ENCODE data around the gene AURKB. TPM values are rescaled to one million over a fixed set of nuclear protein-coding genes. Genes with fewer than 3 reads are reported as not detected.

The AURKB gene
- total RNA-seq, 1 donor from 2014 or later: not detected

- H3K27ac ChIP-seq: peak overlapping the region; percentile 100
- no peaks in the 10 kb centered on the region for H3K36me3 ChIP-seq
- H3K4me3 ChIP-seq: peak overlapping the region; percentile 77 to 86
- TF ChIP-seq CTCF (IDR thresholded peaks at IDR 0.05) (peak in 1 of 3 experiments; percentile 29), POLR2A (IDR thresholded peaks at IDR 0.05) (no peak), POLR2AphosphoS5 (IDR thresholded peaks at IDR 0.05; ENCODE audit: insufficient read depth in 1 of 2, low read depth in 1 of 2) (no peak)
- intact Hi-C loops (cut with DNase I): loop anchor here (2.0 kb wide), 3 partner anchors 34 to 66 kb away; partner anchors contain the start of genes CTC1 and PFAS
- H3K27me3 ChIP-seq: no peaks in the 10 kb centered on the region
- H3K9me3 ChIP-seq: no peaks in the 10 kb centered on the region
- peak in 1 of 2 donors; percentile 97 for DNase-seq (ENCODE audit: extremely low spot score in 2 of 2)
- peaks cover 40% of the 10 kb centered on the region for H3K4me1 ChIP-seq
Observed at GRCh38 chr17:8186787-8187516, 23.4 kb downstream of the AURKB start.

- Histone ChIP-seq H3K27ac (peak overlapping the region; percentile 100), H3K27me3 (no peaks in the 10 kb centered on the region), H3K4me3 (peak overlapping the region; percentile 77 to 86), H3K36me3 (no peaks in the 10 kb centered on the region), H3K9me3 (no peaks in the 10 kb centered on the region), H3K4me1 (peaks cover 34% of the 10 kb centered on the region)
- TF ChIP-seq POLR2AphosphoS5 (IDR thresholded peaks at IDR 0.05; ENCODE audit: insufficient read depth in 1 of 2, low read depth in 1 of 2) (peak in 1 of 2 donors; percentile 66), POLR2A (IDR thresholded peaks at IDR 0.05) (no peak), CTCF (IDR thresholded peaks at IDR 0.05) (no peak)
- no peak for DNase-seq (ENCODE audit: extremely low spot score in 2 of 2)
- intact Hi-C loops (cut with DNase I): loop anchor here (2.0 kb wide), 3 partner anchors 34 to 66 kb away; partner anchors contain the start of genes CTC1 and PFAS
Observed at GRCh38 chr17:8186446-8186786, 24.0 kb downstream of the AURKB start.

GRCh38 chr17:8185582-8186445 is 24.6 kb downstream of the AURKB start:
- TF ChIP-seq POLR2AphosphoS5 (IDR thresholded peaks at IDR 0.05; ENCODE audit: insufficient read depth in 1 of 2, low read depth in 1 of 2) (peak; percentile 20 to 76), CTCF (IDR thresholded peaks at IDR 0.05) (no peak)
- intact Hi-C loops (cut with DNase I): loop anchor here (2.0 kb wide), 3 partner anchors 35 to 65 kb away; partner anchors contain the start of genes CTC1 and PFAS
- peaks cover 32% of the 10 kb centered on the region for H3K4me1 ChIP-seq
- peak overlapping the region; percentile 77 to 86 for H3K4me3 ChIP-seq
- H3K27ac ChIP-seq: peak overlapping the region; percentile 100
- H3K36me3 ChIP-seq: no peaks in the 10 kb centered on the region
- H3K9me3 ChIP-seq: no peaks in the 10 kb centered on the region
- peak in 1 of 2 donors; percentile 97 for DNase-seq (ENCODE audit: extremely low spot score in 2 of 2)
- no peaks in the 10 kb centered on the region for H3K27me3 ChIP-seq

GRCh38 chr17:8176998-8177731 is 33.2 kb downstream of the AURKB start:
- peak overlapping the region; percentile 52 to 58 for H3K4me3 ChIP-seq
- intact Hi-C loops (cut with DNase I): no loop called here

More at GRCh38 chr17:8176998-8177731, 33.2 kb downstream of the AURKB start:
- peak overlapping the region; percentile 88 for H3K27ac ChIP-seq
- H3K27me3 ChIP-seq: no peaks in the 10 kb centered on the region
- no peak for TF ChIP-seq CTCF (IDR thresholded peaks at IDR 0.05)
- TF ChIP-seq POLR2A (IDR thresholded peaks at IDR 0.05): no peak
- no peak for TF ChIP-seq POLR2AphosphoS5 (IDR thresholded peaks at IDR 0.05; ENCODE audit: insufficient read depth in 1 of 2, low read depth in 1 of 2)
- no peaks in the 10 kb centered on the region for H3K36me3 ChIP-seq
- no peaks in the 10 kb centered on the region for H3K9me3 ChIP-seq
- DNase-seq (ENCODE audit: extremely low spot score in 2 of 2): no peak
- peaks cover 32% of the 10 kb centered on the region for H3K4me1 ChIP-seq

Data from vagina (tissue), 2 donors.